Panc1 (cell line): Measurements from ENCODE around the gene PTCD2.

Experiments
- CTCF ChIP-seq: fragments of 450-650 bp; IDR thresholded peaks from 2 replicates; pipeline ENCODE4 v1.5.1; 2017; ENCODE audit warnings: mild to moderate bottlenecking
- POLR2AphosphoS5 ChIP-seq: IDR thresholded peaks from 2 replicates; pipeline ENCODE4 v1.6.1; 2012; ENCODE audit warnings: mild to moderate bottlenecking, low read depth, low read length, moderate library complexity
- REST ChIP-seq, 2 experiments: IDR thresholded peaks; 2 replicates each; pipeline ENCODE4 v1.6.1; 2011 to 2012; ENCODE audit warnings: low read depth in 2 of 2, control low read depth in 1 of 2, low read length in 1 of 2, mild to moderate bottlenecking in 1 of 2, moderate library complexity in 1 of 2; ENCODE audit not compliant: insufficient read depth in 1 of 2
- SIN3A ChIP-seq: IDR thresholded peaks from 2 replicates; pipeline ENCODE4 v1.6.1; 2012; ENCODE audit warnings: low read depth, mild to moderate bottlenecking, low read length, moderate library complexity, borderline replicate concordance; ENCODE audit not compliant: insufficient read depth
- TCF7L2 ChIP-seq: IDR thresholded peaks from 2 replicates; pipeline ENCODE4 v1.6.1; 2011; ENCODE audit warnings: mild to moderate bottlenecking, low read depth, low read length, inconsistent platforms

GRCh38 chr5:72363166-72363802 lies 43.1 kb downstream of the PTCD2 start:
- TF ChIP-seq CTCF (no peak), TCF7L2 (no peak), POLR2AphosphoS5 (no peak), SIN3A (no peak), REST (IDR thresholded peaks at IDR 0.05; ENCODE audit: insufficient read depth in 1 of 2, low read depth in 2 of 2, low read length in 1 of 2) (no peak)
